Measurements from ENCODE around the gene SUSD6.

SUSD6 gene

DNA sequence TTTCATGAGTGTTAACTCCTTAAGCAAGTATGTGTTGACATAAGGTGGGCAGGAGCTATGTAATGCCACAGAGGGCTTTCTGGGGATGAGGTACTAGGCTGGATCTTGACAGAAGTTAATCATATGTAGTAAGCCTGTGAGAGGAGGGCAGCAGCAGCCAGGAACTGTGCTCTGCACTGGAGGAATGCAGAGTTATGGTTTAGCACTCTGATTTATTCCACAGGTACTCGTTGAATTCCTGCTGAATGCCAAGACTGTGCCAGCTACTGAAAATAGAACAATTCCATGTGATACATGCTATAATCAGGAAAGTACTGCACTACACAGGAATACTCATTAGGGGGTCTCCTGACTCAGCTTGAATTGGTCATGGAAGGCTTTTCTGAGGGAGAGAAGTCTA lies 58.7 kb downstream of the SUSD6 start:
- in situ Hi-C loops (cut with HindIII; ENCODE audit: low sequenced_read_pairs), result no loop called here

- in situ Hi-C loops (cut with HindIII; ENCODE audit: low sequenced_read_pairs), result no loop called here
These were observed 60.1 kb downstream of the SUSD6 start for GRCh38 chr14:69671365-69672030.

- in situ Hi-C loops (cut with HindIII; ENCODE audit: low sequenced_read_pairs), result no loop called here
These were observed 61.0 kb downstream of the SUSD6 start for GRCh38 chr14:69672356-69672755.

- in situ Hi-C loops (cut with HindIII; ENCODE audit: low sequenced_read_pairs), result no loop called here
These were observed 61.7 kb downstream of the SUSD6 start for GRCh38 chr14:69673104-69673503.

DNA sequence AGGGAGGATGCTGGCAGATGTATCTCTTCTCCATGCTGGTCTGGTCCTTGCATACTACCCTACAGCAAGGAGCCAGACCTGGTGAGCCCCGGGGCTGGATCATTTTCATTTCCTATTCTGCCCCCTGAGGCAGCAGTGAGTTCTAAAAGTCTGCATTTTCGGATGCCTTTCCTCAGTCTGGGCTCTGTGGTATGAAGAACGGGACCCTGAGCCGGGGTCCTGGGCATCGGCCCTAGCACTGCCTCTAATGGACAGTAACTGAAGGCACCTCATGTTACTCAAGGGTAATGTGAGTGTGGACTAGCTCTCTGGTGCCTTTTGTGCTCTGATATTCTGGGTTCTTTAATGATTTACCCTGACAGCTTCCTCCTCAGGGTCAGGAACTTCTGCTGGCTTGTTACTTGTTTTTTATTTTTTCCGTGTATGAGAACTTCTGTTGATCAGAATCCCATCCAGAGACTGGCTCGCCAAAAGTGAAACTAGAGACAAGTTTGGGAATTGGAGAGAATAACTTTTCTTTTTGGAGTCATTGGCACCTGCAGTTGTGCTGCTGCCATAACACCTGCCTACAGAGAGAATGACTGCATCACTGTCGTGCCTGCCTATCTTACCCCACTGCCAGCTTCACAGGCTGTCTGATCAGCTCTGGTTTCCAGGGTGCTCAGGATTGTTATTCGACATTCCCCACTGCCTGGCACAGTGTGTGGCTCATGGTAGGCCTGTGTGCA lies 62.3 kb downstream of the SUSD6 start:
- in situ Hi-C loops (cut with HindIII; ENCODE audit: low sequenced_read_pairs), result no loop called here

- in situ Hi-C loops (cut with HindIII; ENCODE audit: low sequenced_read_pairs), result no loop called here
These were observed 63.3 kb downstream of the SUSD6 start for GRCh38 chr14:69674546-69675244.

- in situ Hi-C loops (cut with HindIII; ENCODE audit: low sequenced_read_pairs), result no loop called here
These were observed 63.8 kb downstream of the SUSD6 start for GRCh38 chr14:69675245-69675583.

DNA sequence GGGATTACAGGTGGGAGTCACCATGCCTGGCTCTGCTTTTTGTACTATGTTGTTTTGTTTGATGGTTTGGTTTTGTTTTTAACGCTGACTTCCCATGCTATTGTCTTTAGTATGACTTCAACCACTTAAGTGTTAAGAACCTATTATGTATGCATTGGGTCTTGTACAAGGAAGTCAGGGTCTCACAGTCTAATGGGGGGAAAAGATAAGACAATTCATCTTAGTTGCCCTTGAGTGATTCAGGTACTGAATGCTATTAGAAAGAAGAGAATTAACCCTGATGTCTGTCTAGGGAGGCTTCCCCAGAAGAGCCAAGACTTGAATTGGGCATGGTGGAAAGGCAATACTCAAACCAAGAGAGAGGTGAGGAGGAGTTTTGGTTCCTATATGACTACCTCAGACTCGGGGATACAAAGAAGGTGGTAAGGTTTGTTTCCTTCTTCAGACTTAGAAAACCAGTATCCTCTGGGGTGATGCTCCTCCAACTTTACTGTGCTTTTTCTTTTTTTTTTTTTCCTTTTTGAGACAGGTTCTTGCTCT lies 64.6 kb downstream of the SUSD6 start:
- in situ Hi-C loops (cut with HindIII; ENCODE audit: low sequenced_read_pairs), result no loop called here

GRCh38 chr14:69676723-69677122 lies 65.3 kb downstream of the SUSD6 start:
- in situ Hi-C loops (cut with HindIII; ENCODE audit: low sequenced_read_pairs), result no loop called here

GRCh38 chr14:69680297-69680696 lies 68.9 kb downstream of the SUSD6 start:
- in situ Hi-C loops (cut with HindIII; ENCODE audit: low sequenced_read_pairs), result no loop called here

DNA sequence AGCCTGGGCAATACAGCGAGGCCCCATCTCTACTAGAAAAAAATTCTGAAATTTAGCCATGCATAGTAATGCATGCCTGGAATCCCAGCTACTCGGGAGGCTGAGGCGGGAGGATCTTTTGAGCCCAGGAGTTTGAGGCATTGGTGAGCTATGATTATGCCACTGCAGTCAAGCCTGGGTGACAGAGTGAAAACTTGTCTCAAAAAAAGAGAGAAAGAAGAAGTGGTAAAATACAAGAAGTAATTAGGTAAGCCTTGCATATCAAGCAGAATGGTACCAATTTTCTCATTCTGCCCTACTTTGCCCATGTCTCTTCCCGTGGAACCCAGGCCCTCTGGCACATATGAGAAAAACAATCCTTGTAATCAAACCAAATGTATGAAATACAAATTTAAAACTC lies 70.7 kb downstream of the SUSD6 start:
- in situ Hi-C loops (cut with HindIII; ENCODE audit: low sequenced_read_pairs), result no loop called here

GRCh38 chr14:69682621-69683263 lies 71.3 kb downstream of the SUSD6 start:
- in situ Hi-C loops (cut with HindIII; ENCODE audit: low sequenced_read_pairs), result no loop called here

DNA sequence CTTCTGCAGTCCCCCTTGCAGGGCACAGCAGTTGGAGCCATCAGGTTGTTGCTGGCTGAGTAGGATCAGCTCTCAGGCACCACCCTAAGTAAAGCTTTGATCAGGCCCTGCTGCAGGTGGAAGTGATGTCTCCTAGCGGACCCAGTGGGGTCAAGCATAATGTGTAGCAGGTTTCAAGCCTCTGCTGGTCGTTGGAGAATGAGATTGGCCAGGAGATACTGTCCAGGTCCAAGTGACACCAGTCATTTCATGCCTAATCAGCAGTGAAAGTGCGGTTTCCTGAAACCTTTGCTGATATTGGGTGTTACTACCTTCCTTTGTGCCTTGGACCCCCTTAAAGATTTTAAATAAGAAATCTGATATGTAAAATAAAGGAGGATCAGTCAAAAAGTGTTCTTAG lies 72.6 kb downstream of the SUSD6 start:
- in situ Hi-C loops (cut with HindIII; ENCODE audit: low sequenced_read_pairs), result no loop called here

GRCh38 chr14:69684461-69685217 lies 73.2 kb downstream of the SUSD6 start:
- in situ Hi-C loops (cut with HindIII; ENCODE audit: low sequenced_read_pairs), result no loop called here

- in situ Hi-C loops (cut with HindIII; ENCODE audit: low sequenced_read_pairs), result no loop called here
These were observed 73.8 kb downstream of the SUSD6 start for GRCh38 chr14:69685218-69685616.

DNA sequence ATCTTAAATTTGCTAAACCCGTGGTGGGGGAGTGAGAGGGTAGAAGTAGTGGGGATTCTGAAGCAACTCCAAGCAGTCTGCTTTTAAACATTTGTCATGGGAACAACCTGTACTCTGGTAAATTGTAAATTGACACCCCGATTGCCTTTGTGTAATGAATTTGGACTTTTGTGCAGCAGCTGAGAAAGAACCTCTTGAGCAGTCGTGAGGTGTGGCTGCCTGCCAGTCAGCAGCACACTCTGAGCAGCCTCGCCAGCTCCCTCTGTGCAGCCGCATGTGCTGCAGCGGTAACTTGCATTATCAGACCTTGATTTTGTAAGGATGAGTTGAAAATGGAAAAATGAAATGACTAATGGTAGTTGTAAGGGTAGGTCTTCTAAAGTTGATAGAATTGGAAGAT lies 74.3 kb downstream of the SUSD6 start:
- in situ Hi-C loops (cut with HindIII; ENCODE audit: low sequenced_read_pairs), result no loop called here

- in situ Hi-C loops (cut with HindIII; ENCODE audit: low sequenced_read_pairs), result no loop called here
These were observed 76.4 kb downstream of the SUSD6 start for GRCh38 chr14:69687606-69688298.

- in situ Hi-C loops (cut with HindIII; ENCODE audit: low sequenced_read_pairs), result no loop called here
These were observed 76.9 kb downstream of the SUSD6 start for GRCh38 chr14:69688299-69688649.

DNA sequence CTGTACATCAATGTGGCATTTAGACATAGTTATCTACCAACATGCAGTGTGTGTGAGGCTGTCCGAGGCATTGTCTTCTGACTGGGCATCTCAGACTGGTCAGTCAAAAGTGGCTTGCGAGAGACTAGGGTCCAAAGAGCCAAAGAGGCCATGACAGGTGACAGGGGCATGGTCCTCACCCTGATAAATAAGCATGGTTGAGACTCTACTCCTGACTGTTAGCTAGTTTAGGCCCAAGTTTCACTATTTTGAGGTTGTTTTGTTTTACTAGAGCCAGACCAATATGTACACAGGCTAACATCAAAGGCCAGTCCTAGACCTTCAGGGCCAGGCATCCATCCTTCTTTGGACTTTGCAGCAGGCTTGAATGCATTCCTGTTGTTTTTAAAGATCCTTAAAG lies 78.6 kb downstream of the SUSD6 start:
- in situ Hi-C loops (cut with HindIII; ENCODE audit: low sequenced_read_pairs), result no loop called here

GRCh38 chr14:69692594-69692993 lies 81.2 kb downstream of the SUSD6 start:
- in situ Hi-C loops (cut with HindIII; ENCODE audit: low sequenced_read_pairs), result no loop called here
